CD8-positive, alpha-beta memory T cell (primary cell): ENCODE data around the gene WBP2. TPM values are rescaled to one million over a fixed set of nuclear protein-coding genes. Genes with fewer than 3 reads are reported as not detected.

Experiments
- CTCF ChIA-PET: fragments of 350-600 bp; sonication (Branson Sonifier 250); formaldehyde crosslinking; loops from one replicate; lab custom pipeline; 2021; ENCODE audit warnings: antibody characterized with exemption; lab: Charles Lee
- POLR2A ChIA-PET: fragments of 350-600 bp; sonication (Branson Sonifier 250); formaldehyde crosslinking; loops from one replicate; lab custom pipeline; 2021; ENCODE audit warnings: antibody characterized with exemption; lab: Charles Lee
- DNase-seq, 5 donors: peaks; one replicate each; pipeline versions ENCODE4 v3.0.0 to v3.0.0-alpha.2; 2020 to 2022; ENCODE audit warnings: mixed read lengths in 1 of 5
- H3K27ac ChIP-seq: one replicate; pipeline ENCODE4 v1.7.0; 2013; ENCODE audit warnings: low read depth, mild to moderate bottlenecking, low read length, moderate library complexity
- H3K27me3 ChIP-seq: 2 replicates; pipeline ENCODE4 v1.7.0; 2013; ENCODE audit warnings: low read length, mild to moderate bottlenecking; ENCODE audit not compliant: insufficient read depth, poor library complexity, severe bottlenecking
- H3K36me3 ChIP-seq: 2 replicates; pipeline ENCODE4 v1.7.0; 2013; ENCODE audit warnings: mild to moderate bottlenecking, low read length, moderate library complexity; ENCODE audit not compliant: insufficient read depth
- H3K4me1 ChIP-seq: 2 replicates; pipeline ENCODE4 v1.7.0; 2013; ENCODE audit warnings: mild to moderate bottlenecking, low read length, moderate library complexity; ENCODE audit not compliant: insufficient read depth
- H3K4me3 ChIP-seq: 2 replicates; pipeline ENCODE4 v1.7.0; 2013; ENCODE audit warnings: mild to moderate bottlenecking, low read length
- H3K9me3 ChIP-seq: 2 replicates; pipeline ENCODE4 v1.7.0; 2013; ENCODE audit warnings: mild to moderate bottlenecking, low read length
- H3K27ac Mint-ChIP-seq, 8 donors: one replicate each; pipeline ENCODE4 v1.8.0; 2020 to 2021; ENCODE audit warnings: mixed read lengths in 8 of 8, mild to moderate bottlenecking in 6 of 8, inconsistent platforms in 3 of 8, moderate library complexity in 3 of 8
- H3K27me3 Mint-ChIP-seq, 2 donors: one replicate each; pipeline ENCODE4 v1.8.0; 2020 to 2021; ENCODE audit warnings: mixed read lengths in 2 of 2, mild to moderate bottlenecking in 1 of 2, moderate library complexity in 1 of 2
- H3K36me3 Mint-ChIP-seq, 3 donors: one replicate each; pipeline ENCODE4 v1.8.0; 2020 to 2021; ENCODE audit warnings: mixed read lengths in 3 of 3, inconsistent platforms in 1 of 3, mild to moderate bottlenecking in 1 of 3
- H3K4me1 Mint-ChIP-seq, 3 donors: one replicate each; pipeline ENCODE4 v1.8.0; 2020 to 2021; ENCODE audit warnings: mixed read lengths in 3 of 3, inconsistent platforms in 1 of 3, mild to moderate bottlenecking in 1 of 3
- H3K4me3 Mint-ChIP-seq, 7 donors: one replicate each; pipeline ENCODE4 v1.8.0; 2020 to 2021; ENCODE audit warnings: mixed read lengths in 7 of 7, mild to moderate bottlenecking in 6 of 7, moderate library complexity in 4 of 7, inconsistent platforms in 2 of 7
- H3K9me3 Mint-ChIP-seq, 5 donors: one replicate each; pipeline ENCODE4 v1.8.0; 2020 to 2022; ENCODE audit warnings: mixed read lengths in 5 of 5, mild to moderate bottlenecking in 3 of 5, moderate library complexity in 2 of 5, inconsistent platforms in 1 of 5
- polyA plus RNA-seq: library from polyadenylated mRNA; unstranded; fragments of 300-500 nt; fragmentation: Illumina TruSeq; gene quantifications from one replicate; pipeline ENCODE4 v1.2.3, GENCODE V29; 2021
- total RNA-seq, 2 experiments: library from RNA; stranded (reverse); gene quantifications; one replicate each; pipeline ENCODE4 v1.2.3, GENCODE V29; 2021

Gene WBP2
- total and polyA plus RNA-seq, 3 experiments from 2014 or later, result 47.5 to 129 (median 53.2) TPM

DNA sequence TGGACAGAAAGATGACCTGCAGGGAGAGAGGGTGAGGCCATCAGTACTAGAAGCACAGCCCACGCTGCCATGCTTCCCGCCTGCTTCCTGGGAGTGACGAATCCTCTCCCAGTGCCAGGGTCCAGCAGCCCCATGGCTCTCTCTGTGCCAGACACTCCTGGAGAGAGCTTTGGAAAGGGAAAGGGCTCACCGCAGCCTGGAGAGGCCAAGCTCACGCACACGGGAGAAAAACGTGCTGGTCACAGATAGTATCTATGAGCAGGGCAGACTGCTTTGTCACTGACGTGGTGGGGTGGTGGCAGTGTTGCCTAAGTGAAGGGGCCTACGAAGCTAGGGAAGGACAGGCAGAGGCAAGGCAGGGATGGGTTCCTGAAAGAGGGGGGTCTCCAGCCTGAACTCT is 5.4 kb downstream of the WBP2 start:
- H3K4me3 ChIP-seq, result no peak overlapping the region
- peaks cover 35% of the 10 kb centered on the region for H3K4me1 ChIP-seq
- no peaks in the 10 kb centered on the region for H3K9me3 ChIP-seq
- no peak for DNase-seq
- H3K36me3 Mint-ChIP-seq, result peaks cover 3 to 77% (median 9%) of the 10 kb centered on the region in 3 donors
- peak overlapping the region in 3 of 8 donors; percentile 27 to 63 (median 58) for H3K27ac Mint-ChIP-seq
- H3K4me3 Mint-ChIP-seq, result peak overlapping the region in 1 of 7 donors; percentile 13
- peaks cover 37% of the 10 kb centered on the region for H3K36me3 ChIP-seq
- POLR2A ChIA-PET, result interaction anchor here (0.5 to 0.8 kb wide), 3 partner anchors 68 to 132 kb away, joined by 3 to 6 read pairs (median 3); no protein-coding TSS in a partner anchor
- no peaks in the 10 kb centered on the region for H3K9me3 Mint-ChIP-seq
- no peaks in the 10 kb centered on the region for H3K27me3 ChIP-seq
- H3K27ac ChIP-seq, result no peak overlapping the region
- CTCF ChIA-PET, result interaction anchor here (1.3 to 4.6 kb wide), 5 partner anchors 12 to 96 kb away, joined by 3 to 31 read pairs (median 19); partner anchors contain the start of genes GALK1 and TRIM65
- no peaks in the 10 kb centered on the region for H3K27me3 Mint-ChIP-seq
- H3K4me1 Mint-ChIP-seq, result peaks cover 19 to 39% (median 21%) of the 10 kb centered on the region in 3 donors

- Histone ChIP-seq H3K4me1 (peaks cover 33% of the 10 kb centered on the region), H3K36me3 (peaks cover 37% of the 10 kb centered on the region), H3K4me3 (no peak overlapping the region), H3K9me3 (no peaks in the 10 kb centered on the region), H3K27me3 (no peaks in the 10 kb centered on the region), H3K27ac (no peak overlapping the region)
- ChIA-PET POLR2A (interaction anchor here (0.5 to 0.8 kb wide), 3 partner anchors 67 to 132 kb away, joined by 3 to 6 read pairs (median 3); no protein-coding TSS in a partner anchor), CTCF (interaction anchor here (0.8 to 4.6 kb wide), 8 partner anchors 12 to 96 kb away, joined by 3 to 31 read pairs (median 6); partner anchors contain the start of genes GALK1 and TRIM65)
- peaks cover 3 to 74% (median 9%) of the 10 kb centered on the region in 3 donors for H3K36me3 Mint-ChIP-seq
- no peak overlapping the region for H3K4me3 Mint-ChIP-seq
- no peaks in the 10 kb centered on the region for H3K9me3 Mint-ChIP-seq
- no peaks in the 10 kb centered on the region for H3K27me3 Mint-ChIP-seq
- DNase-seq, result no peak
- peaks cover 18 to 39% (median 21%) of the 10 kb centered on the region in 3 donors for H3K4me1 Mint-ChIP-seq
- H3K27ac Mint-ChIP-seq, result peak overlapping the region in 2 of 8 donors; percentile 17 to 27
Observed at GRCh38 chr17:75849279-75849646, 5.9 kb downstream of the WBP2 start.

DNA sequence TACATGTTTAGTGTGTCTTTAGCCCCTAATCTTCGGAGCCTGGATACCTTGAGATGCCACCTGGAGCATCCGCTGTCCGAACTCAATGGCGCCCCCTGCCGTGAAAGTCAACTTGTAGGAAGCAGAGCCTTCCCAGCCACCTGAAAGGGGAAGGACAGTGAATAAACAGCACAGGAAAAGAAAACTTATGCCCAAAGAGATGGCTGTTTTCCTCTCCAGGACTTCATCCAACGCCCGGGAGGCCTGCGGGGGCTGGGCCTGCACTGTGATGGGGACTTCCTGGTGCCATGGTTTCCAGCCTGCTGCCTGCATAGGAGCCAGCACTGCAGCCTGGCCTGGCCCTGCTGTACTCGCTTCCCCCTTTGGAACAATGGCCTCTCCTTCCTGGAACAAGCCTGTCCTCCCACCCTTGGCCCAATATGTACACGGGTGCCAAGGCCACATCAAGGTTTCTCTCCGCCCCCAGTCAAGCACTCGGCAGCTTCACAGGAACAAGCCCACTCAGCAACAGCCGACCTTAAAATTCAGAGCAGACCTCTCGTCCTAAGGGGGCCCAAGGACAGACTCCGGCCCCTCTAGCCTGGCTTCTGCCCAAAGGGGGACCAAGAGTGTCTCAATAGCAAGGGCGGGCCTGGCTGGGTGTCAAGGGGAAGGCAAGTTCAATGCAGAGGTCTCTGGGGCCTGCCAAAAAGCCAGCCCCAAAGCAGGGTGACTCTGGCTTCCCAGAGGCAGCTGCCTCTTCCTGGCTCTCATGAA is 6.4 kb downstream of the WBP2 start:
- H3K27ac Mint-ChIP-seq, result peak overlapping the region; percentile 56 to 95 (median 86)
- H3K4me1 ChIP-seq, result peaks cover 31% of the 10 kb centered on the region
- H3K27ac ChIP-seq, result no peak overlapping the region
- CTCF ChIA-PET, result interaction anchor here (0.7 to 4.6 kb wide), 20 partner anchors 7 to 95 kb away, joined by 3 to 31 read pairs (median 4); partner anchors contain the start of genes GALK1 and TRIM65
- no peak overlapping the region for H3K4me3 ChIP-seq
- no peaks in the 10 kb centered on the region for H3K27me3 Mint-ChIP-seq
- DNase-seq, result peak; percentile 65 to 84 (median 72)
- H3K36me3 ChIP-seq, result peaks cover 37% of the 10 kb centered on the region
- no peaks in the 10 kb centered on the region for H3K9me3 Mint-ChIP-seq
- H3K4me3 Mint-ChIP-seq, result peak overlapping the region in 2 of 7 donors; percentile 51 to 84
- peaks cover 3 to 74% (median 9%) of the 10 kb centered on the region in 3 donors for H3K36me3 Mint-ChIP-seq
- peaks cover 17 to 38% (median 21%) of the 10 kb centered on the region in 3 donors for H3K4me1 Mint-ChIP-seq
- H3K27me3 ChIP-seq, result no peaks in the 10 kb centered on the region
- H3K9me3 ChIP-seq, result no peaks in the 10 kb centered on the region
- POLR2A ChIA-PET, result interaction anchor here (0.6 to 1.2 kb wide), 6 partner anchors 13 to 133 kb away, joined by 3 to 6 read pairs (median 3); a partner anchor contains a TSS

DNA sequence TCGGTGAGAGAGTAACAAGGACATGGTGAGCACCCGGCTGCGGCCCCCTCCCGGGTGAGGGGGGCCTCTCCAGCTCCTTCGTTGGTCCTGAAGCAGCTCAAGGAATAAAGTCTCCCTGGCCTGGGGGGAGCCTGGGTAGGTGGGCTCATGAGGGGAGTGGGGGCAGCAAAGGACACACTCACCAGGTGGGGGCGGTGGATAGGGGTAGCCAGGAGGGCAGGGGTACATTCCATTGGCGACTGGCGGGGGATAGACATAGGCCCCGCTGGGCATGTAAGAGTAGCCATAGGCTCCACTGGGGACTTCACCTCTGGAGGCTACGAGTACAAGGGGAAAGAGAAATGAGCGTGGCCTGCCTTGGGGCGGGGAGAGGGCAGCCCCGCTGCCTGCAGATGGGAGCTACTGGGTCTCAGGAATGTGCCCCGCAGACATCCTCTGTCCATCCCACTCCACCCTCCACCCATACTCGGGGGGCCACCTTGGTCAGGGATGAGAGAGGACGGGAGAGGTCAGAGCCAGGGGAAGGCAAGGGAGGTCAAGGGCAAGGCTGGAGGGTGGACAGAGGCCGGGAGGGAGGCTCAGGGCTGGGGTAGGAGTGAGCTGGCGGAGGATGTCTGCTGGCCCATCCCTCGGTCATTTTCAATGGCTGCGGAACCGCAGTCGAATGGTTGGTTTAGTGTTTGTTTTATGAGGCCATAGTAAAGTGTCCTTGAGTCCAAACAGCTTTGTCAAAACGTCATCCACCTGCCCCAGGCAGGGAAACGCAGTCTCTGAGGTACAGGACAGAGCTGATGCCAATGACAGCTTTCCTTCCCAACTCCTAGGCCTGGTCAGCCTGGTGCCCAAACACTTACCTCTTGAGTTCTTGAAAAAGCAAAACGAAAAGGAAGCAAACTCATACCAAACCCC is 7.3 kb downstream of the WBP2 start:
- Histone ChIP-seq H3K9me3 (no peaks in the 10 kb centered on the region), H3K36me3 (peaks cover 37% of the 10 kb centered on the region), H3K27ac (no peak overlapping the region), H3K4me1 (peaks cover 26% of the 10 kb centered on the region), H3K4me3 (no peak overlapping the region), H3K27me3 (no peaks in the 10 kb centered on the region)
- ChIA-PET CTCF (interaction anchor here (0.7 to 5.6 kb wide), 22 partner anchors 7 to 94 kb away, joined by 3 to 38 read pairs (median 4); partner anchors contain the start of genes GALK1, TRIM65 and WBP2), POLR2A (interaction anchor here (0.6 to 1.2 kb wide), 8 partner anchors 9 to 94 kb away, joined by 3 to 7 read pairs (median 3); partner anchors contain the start of gene GALK1)
- H3K27ac Mint-ChIP-seq, result peak overlapping the region; percentile 56 to 95 (median 86)
- no peaks in the 10 kb centered on the region for H3K27me3 Mint-ChIP-seq
- no peak for DNase-seq
- H3K36me3 Mint-ChIP-seq, result peaks cover 3 to 76% (median 9%) of the 10 kb centered on the region in 3 donors
- no peaks in the 10 kb centered on the region for H3K9me3 Mint-ChIP-seq
- H3K4me1 Mint-ChIP-seq, result peaks cover 15 to 34% (median 17%) of the 10 kb centered on the region in 3 donors
- peak overlapping the region in 2 of 7 donors; percentile 51 to 84 for H3K4me3 Mint-ChIP-seq

GRCh38 chr17:75846692-75847613 is 8.2 kb downstream of the WBP2 start:
- ChIA-PET CTCF (interaction anchor here (0.6 to 5.6 kb wide), 16 partner anchors 8 to 93 kb away, joined by 3 to 38 read pairs (median 8); partner anchors contain the start of genes GALK1, TRIM65 and WBP2), POLR2A (interaction anchor here (0.6 to 4.9 kb wide), 3 partner anchors 8 to 82 kb away, joined by 3 to 61 read pairs (median 5); partner anchors contain the start of genes GALK1 and WBP2)
- Histone ChIP-seq H3K4me3 (no peak overlapping the region), H3K4me1 (peaks cover 35% of the 10 kb centered on the region), H3K36me3 (peaks cover 42% of the 10 kb centered on the region), H3K27me3 (no peaks in the 10 kb centered on the region), H3K27ac (no peak overlapping the region), H3K9me3 (no peaks in the 10 kb centered on the region)
- Mint-ChIP-seq H3K27ac (peak overlapping the region in 3 of 8 donors; percentile 9 to 78 (median 50)), H3K9me3 (no peaks in the 10 kb centered on the region), H3K36me3 (peaks cover 3 to 74% (median 9%) of the 10 kb centered on the region in 3 donors), H3K4me1 (peaks cover 16 to 35% (median 16%) of the 10 kb centered on the region in 3 donors), H3K4me3 (peak overlapping the region in 1 of 7 donors; percentile 50), H3K27me3 (no peaks in the 10 kb centered on the region)
- no peak for DNase-seq

GRCh38 chr17:75845933-75846691 is 9.0 kb downstream of the WBP2 start:
- no peaks in the 10 kb centered on the region for H3K9me3 Mint-ChIP-seq
- H3K36me3 ChIP-seq, result peaks cover 37% of the 10 kb centered on the region
- CTCF ChIA-PET, result interaction anchor here (0.6 to 5.6 kb wide), 16 partner anchors 8 to 157 kb away, joined by 3 to 38 read pairs (median 6); partner anchors contain the start of genes GALK1, TRIM65 and WBP2
- DNase-seq, result no peak
- no peak overlapping the region for H3K4me3 ChIP-seq
- POLR2A ChIA-PET, result interaction anchor here (1.4 to 4.9 kb wide), 3 partner anchors 9 to 68 kb away, joined by 3 to 61 read pairs (median 9); partner anchors contain the start of genes TRIM65 and WBP2
- H3K4me1 Mint-ChIP-seq, result peaks cover 16 to 36% (median 17%) of the 10 kb centered on the region in 3 donors
- H3K4me3 Mint-ChIP-seq, result peak overlapping the region in 6 of 7 donors; percentile 19 to 84 (median 44)
- H3K4me1 ChIP-seq, result peaks cover 36% of the 10 kb centered on the region
- no peaks in the 10 kb centered on the region for H3K9me3 ChIP-seq
- peak overlapping the region; percentile 89 for H3K27ac ChIP-seq
- H3K36me3 Mint-ChIP-seq, result peaks cover 3 to 70% (median 6%) of the 10 kb centered on the region in 3 donors
- no peaks in the 10 kb centered on the region for H3K27me3 ChIP-seq
- no peaks in the 10 kb centered on the region for H3K27me3 Mint-ChIP-seq
- peak overlapping the region in 7 of 8 donors; percentile 14 to 78 (median 57) for H3K27ac Mint-ChIP-seq
